Endothelial cell of umbilical vein (primary cell): ENCODE results near the gene LAMB4. TPM values are rescaled to one million over a fixed set of nuclear protein-coding genes. Genes with fewer than 3 reads are reported as not detected.

ENCODE experiments used
- BruUV-seq: library from RNA; stranded (reverse); fragments of 400-500 nt; replicated peaks from 2 replicates; lab custom pipeline; 2021; lab: Mats Ljungman, UMichigan
- CTCF ChIA-PET: fragments of 300-600, 350-600 bp; sonication (Branson Sonifier 250); formaldehyde crosslinking; loops from one replicate; lab custom pipeline; 2021; ENCODE audit warnings: antibody characterized with exemption, inconsistent platforms; lab: Charles Lee
- POLR2A ChIA-PET: fragments of 300-600, 350-600 bp; sonication (Branson Sonifier 250); formaldehyde crosslinking; loops from one replicate; lab custom pipeline; 2021; ENCODE audit warnings: antibody characterized with exemption, inconsistent platforms; lab: Charles Lee
- DNase-seq: peaks from one replicate; pipeline ENCODE4 v3.0.0-alpha.2; 2011; ENCODE audit warnings: low read depth, low spot score
- FAIRE-seq: peaks from 2 replicates; lab custom pipeline; 2011; peaks lifted over from hg19 to GRCh38; lab: Jason Lieb, UNC
- H2AFZ ChIP-seq: 2 replicates; pipeline ENCODE4 v1.6.0; 2012; ENCODE audit warnings: low read depth, low read length, control low read depth, inconsistent platforms
- H3K27ac ChIP-seq: 2 replicates; pipeline ENCODE4 v1.5.1; 2011; ENCODE audit warnings: low read depth, mild to moderate bottlenecking, control low read depth, low read length, moderate library complexity; ENCODE audit not compliant: insufficient read depth
- H3K27me3 ChIP-seq, 2 experiments: 2 replicates each; pipeline versions ENCODE4 v1.6.0 to v1.6.1; 2011; ENCODE audit warnings: low read length in 2 of 2, mixed read lengths in 1 of 2; ENCODE audit not compliant: control insufficient read depth in 2 of 2, insufficient read depth in 2 of 2
- H3K36me3 ChIP-seq, 2 experiments: 2 replicates in 1 of 2; 3 replicates in 1 of 2; pipeline ENCODE4 v1.5.1; 2011; ENCODE audit warnings: low read length in 2 of 2, mild to moderate bottlenecking in 1 of 2, moderate library complexity in 1 of 2; ENCODE audit not compliant: control insufficient read depth in 2 of 2, insufficient read depth in 2 of 2; ENCODE audit errors: extremely low read depth in 1 of 2
- H3K4me1 ChIP-seq: 3 replicates; pipeline ENCODE4 v1.5.1; 2011; ENCODE audit warnings: mild to moderate bottlenecking, low read length; ENCODE audit not compliant: control insufficient read depth, insufficient read depth; ENCODE audit errors: extremely low read depth
- H3K4me2 ChIP-seq: 2 replicates; pipeline ENCODE4 v1.6.1; 2011; ENCODE audit warnings: low read length, control low read depth, mixed read lengths; ENCODE audit not compliant: insufficient read depth
- H3K4me3 ChIP-seq, 3 experiments: fragments of 200-600 bp in 1 of 3; sonication (generic), shearing (Covaris generic) in 1 of 3; replicated peaks in 1 of 3; 2 replicates each; pipeline ENCODE4 v1.5.1; 2011 to 2016; ENCODE audit warnings: control low read depth in 3 of 3, low read length in 3 of 3, mild to moderate bottlenecking in 2 of 3, inconsistent platforms in 1 of 3, low read depth in 1 of 3, moderate library complexity in 1 of 3; ENCODE audit not compliant: insufficient read depth in 1 of 3
- H3K79me2 ChIP-seq: 2 replicates; pipeline ENCODE4 v1.6.0; 2012; ENCODE audit warnings: low read length, inconsistent platforms; ENCODE audit not compliant: control insufficient read depth, insufficient read depth
- H3K9ac ChIP-seq: replicated peaks from 2 replicates; pipeline ENCODE3; 2011; ENCODE audit warnings: low read length, control low read depth; ENCODE audit not compliant: insufficient read depth; ENCODE audit errors: extremely low read depth
- H3K9me1 ChIP-seq: replicated peaks from 3 replicates; pipeline ENCODE4 v1.6.0; 2011; ENCODE audit warnings: mild to moderate bottlenecking, low read length; ENCODE audit not compliant: control insufficient read depth, insufficient read depth; ENCODE audit errors: extremely low read depth
- H3K9me3 ChIP-seq: replicated peaks from 2 replicates; pipeline ENCODE4 v1.5.1; 2012; ENCODE audit warnings: low read length, inconsistent platforms; ENCODE audit not compliant: control insufficient read depth, insufficient read depth
- H4K20me1 ChIP-seq: replicated peaks from 2 replicates; pipeline ENCODE3; 2011; ENCODE audit warnings: mild to moderate bottlenecking, low read length; ENCODE audit not compliant: control insufficient read depth, insufficient read depth; ENCODE audit errors: extremely low read depth
- EZH2 ChIP-seq: IDR thresholded peaks from 2 replicates; pipeline ENCODE4 v1.6.1; 2012; ENCODE audit warnings: borderline replicate concordance, low read depth, mild to moderate bottlenecking, moderate library complexity, low read length, inconsistent platforms; ENCODE audit not compliant: severe bottlenecking
- FOS ChIP-seq: IDR thresholded peaks from 2 replicates; pipeline ENCODE4 v1.6.1; 2011; ENCODE audit warnings: mild to moderate bottlenecking, low read length, moderate library complexity, borderline replicate concordance; ENCODE audit not compliant: insufficient read depth
- GATA2 ChIP-seq: IDR thresholded peaks from 2 replicates; pipeline ENCODE4 v1.7.0; 2011; ENCODE audit warnings: low read depth, mild to moderate bottlenecking, moderate library complexity, mixed read lengths, low read length; ENCODE audit not compliant: insufficient read length, insufficient read depth
- JUN ChIP-seq: IDR thresholded peaks from 2 replicates; pipeline ENCODE4 v1.6.1; 2011; ENCODE audit warnings: borderline replicate concordance, low read depth; ENCODE audit not compliant: insufficient read length, insufficient read depth
- MYC ChIP-seq: IDR thresholded peaks from one replicate; pipeline ENCODE4 v1.6.1; 2011; ENCODE audit warnings: mild to moderate bottlenecking, low read depth, low read length
- POLR2A ChIP-seq: IDR thresholded peaks from 2 replicates; pipeline ENCODE4 v1.6.1; 2012; ENCODE audit warnings: low read depth, mild to moderate bottlenecking, control low read depth, low read length
- POLR2AphosphoS5 ChIP-seq: IDR thresholded peaks from 2 replicates; pipeline ENCODE4 v1.6.1; 2012; ENCODE audit warnings: low read depth, mild to moderate bottlenecking, control low read depth, low read length, moderate library complexity; ENCODE audit not compliant: insufficient read depth
- dilution Hi-C: fragments of 300-500 bp; cut with MboI; formaldehyde crosslinking; loops from one replicate; pipeline ENCODE4 v1.15.0; 2019; ENCODE audit warnings: low sequenced_read_pairs; ENCODE audit not compliant: extremely low pct_ligation_motif_present
- intact Hi-C: fragments of 100-400 bp; cut with micrococcal nuclease; formaldehyde crosslinking; loops from one replicate; pipeline ENCODE4 v1.10.0; 2022
- polyA plus RNA-seq, 4 experiments: library from polyadenylated mRNA; depleted of rRNA in 3 of 4; stranded (reverse) in 3 of 4; unstranded in 1 of 4; fragments of >200 nt; gene quantifications; 2 replicates each; pipeline versions ENCODE4 v1.2.1 to v1.2.3, GENCODE V29; 2011 to 2012; ENCODE audit warnings: missing spikeins in 1 of 4
- total RNA-seq: library from RNA; stranded (reverse); gene quantifications from 2 replicates; pipeline ENCODE4 v1.2.3, GENCODE V29; 2021
- TF ChIP-seq, protein P1 (sequence below): IDR thresholded peaks from 2 replicates; pipeline ENCODE4 v1.6.1; 2011; ENCODE audit not compliant: insufficient read depth, insufficient read length
- TF ChIP-seq, protein P2 (sequence below), 2 donors: IDR thresholded peaks; 1 replicate in 1 of 2; 2 replicates in 1 of 2; pipeline ENCODE4 v1.5.1; 2011; ENCODE audit warnings: low read length in 2 of 2, mild to moderate bottlenecking in 2 of 2, moderate library complexity in 2 of 2, control low read depth in 1 of 2, inconsistent platforms in 1 of 2, low read depth in 1 of 2; ENCODE audit not compliant: insufficient read depth in 1 of 2; ENCODE audit errors: extremely low read depth in 1 of 2

LAMB4 gene
- total and polyA plus RNA-seq, 2 donors (not counting 3 experiments of a cell fraction or from before 2014, with no cell fraction given), result 0.15 to 0.20 TPM

DNA sequence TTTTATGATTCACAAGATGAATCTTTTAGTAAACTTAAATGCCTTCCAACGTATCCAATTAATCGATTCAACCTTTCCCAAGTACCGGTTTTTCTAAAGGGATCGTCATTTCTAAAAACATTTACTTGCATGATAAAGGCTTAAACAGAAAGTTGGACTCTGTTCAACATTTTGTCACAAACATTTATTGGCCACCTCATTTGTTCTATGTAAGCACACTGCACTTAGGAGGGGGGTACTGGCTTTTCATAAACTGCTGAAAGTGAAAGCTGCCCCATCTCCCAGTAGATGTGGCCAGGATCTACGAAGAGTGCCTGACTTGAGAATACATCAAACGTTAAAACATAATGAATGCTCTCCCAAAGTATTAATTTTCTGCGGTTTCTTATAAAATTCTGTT, 37.3 kb upstream of the LAMB4 start:
- Histone ChIP-seq H3K9me3 (no peaks in the 10 kb centered on the region), H3K4me1 (no peaks in the 10 kb centered on the region), H3K36me3 (no peaks in the 10 kb centered on the region), H3K27ac (no peak overlapping the region), H3K4me2 (no peak overlapping the region), H3K27me3 (no peaks in the 10 kb centered on the region), H4K20me1 (no peaks in the 10 kb centered on the region), H3K4me3 (no peak overlapping the region), H3K9me1 (no peaks in the 10 kb centered on the region), H3K79me2 (no peaks in the 10 kb centered on the region), H3K9ac (no peak overlapping the region), H2AFZ (no peak overlapping the region)
- intact Hi-C loops, result no loop called here
- FAIRE-seq (no peak), DNase-seq (no peak)
- TF ChIP-seq, protein P1, sequence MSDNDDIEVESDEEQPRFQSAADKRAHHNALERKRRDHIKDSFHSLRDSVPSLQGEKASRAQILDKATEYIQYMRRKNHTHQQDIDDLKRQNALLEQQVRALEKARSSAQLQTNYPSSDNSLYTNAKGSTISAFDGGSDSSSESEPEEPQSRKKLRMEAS, result no peak
- no peak for TF ChIP-seq JUN
- BruUV-seq, result no TSS peak
- dilution Hi-C loops, result no loop called here
- ChIA-PET CTCF (interaction anchor here (1.3 kb wide), 1 partner anchor 8 kb away, joined by 4 read pairs; no protein-coding TSS in a partner anchor), POLR2A (no interaction called here)

DNA sequence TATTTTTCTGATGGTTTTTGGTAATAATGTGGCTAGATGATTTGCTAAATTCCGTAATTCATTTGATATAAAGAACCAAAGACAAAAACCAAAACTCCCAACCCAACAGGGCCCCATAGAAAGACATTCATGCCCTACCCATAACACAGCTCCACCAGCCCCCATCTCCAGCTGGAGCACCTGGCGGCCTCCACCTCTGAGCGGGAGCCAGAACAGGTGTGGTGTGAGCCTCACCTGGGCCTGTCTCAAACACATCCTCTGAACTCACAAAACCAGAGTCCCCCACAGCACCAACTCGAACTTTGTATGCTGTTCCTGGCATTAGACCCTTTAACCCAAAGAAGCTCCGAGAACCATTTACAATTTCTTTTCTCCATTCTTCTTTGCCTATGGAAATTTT, 36.5 kb upstream of the LAMB4 start:
- Histone ChIP-seq H3K36me3 (no peaks in the 10 kb centered on the region), H3K9ac (no peak overlapping the region), H3K4me1 (no peaks in the 10 kb centered on the region), H3K4me3 (no peak overlapping the region), H3K27me3 (no peaks in the 10 kb centered on the region), H2AFZ (no peak overlapping the region), H3K4me2 (no peak overlapping the region), H3K9me3 (no peaks in the 10 kb centered on the region), H4K20me1 (no peaks in the 10 kb centered on the region), H3K9me1 (no peaks in the 10 kb centered on the region), H3K79me2 (no peaks in the 10 kb centered on the region), H3K27ac (no peak overlapping the region)
- dilution Hi-C loops, result no loop called here
- DNase-seq (no peak), FAIRE-seq (no peak)
- intact Hi-C loops, result no loop called here
- TF ChIP-seq EZH2 (no peak), JUN (no peak), GATA2 (no peak), POLR2A (no peak), POLR2AphosphoS5 (no peak), MYC (no peak), FOS (no peak)
- TF ChIP-seq, protein P2, sequence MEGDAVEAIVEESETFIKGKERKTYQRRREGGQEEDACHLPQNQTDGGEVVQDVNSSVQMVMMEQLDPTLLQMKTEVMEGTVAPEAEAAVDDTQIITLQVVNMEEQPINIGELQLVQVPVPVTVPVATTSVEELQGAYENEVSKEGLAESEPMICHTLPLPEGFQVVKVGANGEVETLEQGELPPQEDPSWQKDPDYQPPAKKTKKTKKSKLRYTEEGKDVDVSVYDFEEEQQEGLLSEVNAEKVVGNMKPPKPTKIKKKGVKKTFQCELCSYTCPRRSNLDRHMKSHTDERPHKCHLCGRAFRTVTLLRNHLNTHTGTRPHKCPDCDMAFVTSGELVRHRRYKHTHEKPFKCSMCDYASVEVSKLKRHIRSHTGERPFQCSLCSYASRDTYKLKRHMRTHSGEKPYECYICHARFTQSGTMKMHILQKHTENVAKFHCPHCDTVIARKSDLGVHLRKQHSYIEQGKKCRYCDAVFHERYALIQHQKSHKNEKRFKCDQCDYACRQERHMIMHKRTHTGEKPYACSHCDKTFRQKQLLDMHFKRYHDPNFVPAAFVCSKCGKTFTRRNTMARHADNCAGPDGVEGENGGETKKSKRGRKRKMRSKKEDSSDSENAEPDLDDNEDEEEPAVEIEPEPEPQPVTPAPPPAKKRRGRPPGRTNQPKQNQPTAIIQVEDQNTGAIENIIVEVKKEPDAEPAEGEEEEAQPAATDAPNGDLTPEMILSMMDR (IDR thresholded peaks at IDR 0.05; ENCODE audit: extremely low read depth in 1 of 2, insufficient read depth in 1 of 2, low read depth in 1 of 2, low read length in 2 of 2), result no peak
- ChIA-PET POLR2A (no interaction called here), CTCF (interaction anchor here (1.3 to 1.7 kb wide), 2 partner anchors 8 kb away, joined by 3 to 4 read pairs; no protein-coding TSS in a partner anchor)
- no TSS peak for BruUV-seq
